ENCODE results near the gene STRIP2. TPM values are rescaled to one million over a fixed set of nuclear protein-coding genes. Genes with fewer than 3 reads are reported as not detected.

STRIP2 gene
- polyA plus RNA-seq, 1 donor from 2014 or later: 7.4 TPM

- Histone ChIP-seq H3K4me2 (ENCODE audit: low read length) (no peak overlapping the region), H4K20me1 (ENCODE audit: insufficient read depth) (no peaks in the 10 kb centered on the region), H3K36me3 (ENCODE audit: insufficient read depth, low read length) (no peaks in the 10 kb centered on the region), H3K9me3 (ENCODE audit: low read length) (no peaks in the 10 kb centered on the region), H3K9me2 (ENCODE audit: insufficient read depth, low read length) (no peaks in the 10 kb centered on the region), H3F3A (ENCODE audit: insufficient read depth, low read length, poor library complexity, severe bottlenecking) (no peaks in the 10 kb centered on the region), H3K79me2 (replicated peaks; ENCODE audit: insufficient read depth, low read length) (no peaks in the 10 kb centered on the region), H3K9ac (ENCODE audit: low read length) (no peak overlapping the region), H3K4me3 (ENCODE audit: low read length) (no peak overlapping the region), H2AFZ (ENCODE audit: low read depth, low read length) (no peak overlapping the region), H3K27me3 (ENCODE audit: insufficient read depth, low read depth, low read length) (no peaks in the 10 kb centered on the region), H3K27ac (ENCODE audit: low read length) (no peak overlapping the region)
- TF ChIP-seq CTCF (IDR thresholded peaks at IDR 0.05; ENCODE audit: poor library complexity, severe bottlenecking) (no peak), TAF1 (IDR thresholded peaks at IDR 0.05; ENCODE audit: low read depth) (no peak), RAD21 (conservative IDR thresholded peaks at IDR 0.05) (no peak), POLR2AphosphoS5 (IDR thresholded peaks at IDR 0.05) (no peak), SMC3 (conservative IDR thresholded peaks at IDR 0.05; ENCODE audit: poor library complexity) (no peak), REST (IDR thresholded peaks at IDR 0.05; ENCODE audit: borderline replicate concordance) (no peak), EZH2 (IDR thresholded peaks at IDR 0.05; ENCODE audit: borderline replicate concordance, insufficient read depth, low read length, poor library complexity, severe bottlenecking) (no peak), MXI1 (conservative IDR thresholded peaks at IDR 0.05; ENCODE audit: poor library complexity, severe bottlenecking) (no peak), EP300 (conservative IDR thresholded peaks at IDR 0.05; ENCODE audit: poor library complexity, severe bottlenecking) (no peak)
Observed at GRCh38 chr7:129468087-129468486, 33.9 kb downstream of the STRIP2 start.

- Histone ChIP-seq H3K4me3 (ENCODE audit: low read length) (no peak overlapping the region), H3K9ac (ENCODE audit: low read length) (no peak overlapping the region), H3K27ac (ENCODE audit: low read length) (no peak overlapping the region), H3K9me2 (ENCODE audit: insufficient read depth, low read length) (no peaks in the 10 kb centered on the region), H3K36me3 (ENCODE audit: insufficient read depth, low read length) (no peaks in the 10 kb centered on the region), H3K79me2 (replicated peaks; ENCODE audit: insufficient read depth, low read length) (no peaks in the 10 kb centered on the region), H3K27me3 (ENCODE audit: insufficient read depth, low read depth, low read length) (no peaks in the 10 kb centered on the region), H3F3A (ENCODE audit: insufficient read depth, low read length, poor library complexity, severe bottlenecking) (no peaks in the 10 kb centered on the region), H4K20me1 (ENCODE audit: insufficient read depth) (no peaks in the 10 kb centered on the region), H3K4me2 (ENCODE audit: low read length) (no peak overlapping the region), H3K9me3 (ENCODE audit: low read length) (no peaks in the 10 kb centered on the region), H2AFZ (ENCODE audit: low read depth, low read length) (no peak overlapping the region)
- TF ChIP-seq MXI1 (conservative IDR thresholded peaks at IDR 0.05; ENCODE audit: poor library complexity, severe bottlenecking) (no peak), EP300 (conservative IDR thresholded peaks at IDR 0.05; ENCODE audit: poor library complexity, severe bottlenecking) (no peak), RAD21 (conservative IDR thresholded peaks at IDR 0.05) (no peak), SMC3 (conservative IDR thresholded peaks at IDR 0.05; ENCODE audit: poor library complexity) (no peak), TAF1 (IDR thresholded peaks at IDR 0.05; ENCODE audit: low read depth) (no peak), CTCF (IDR thresholded peaks at IDR 0.05; ENCODE audit: poor library complexity, severe bottlenecking) (no peak), EZH2 (IDR thresholded peaks at IDR 0.05; ENCODE audit: borderline replicate concordance, insufficient read depth, low read length, poor library complexity, severe bottlenecking) (no peak), REST (IDR thresholded peaks at IDR 0.05; ENCODE audit: borderline replicate concordance) (no peak), POLR2AphosphoS5 (IDR thresholded peaks at IDR 0.05) (no peak)
Observed at GRCh38 chr7:129468547-129468946, 34.3 kb downstream of the STRIP2 start.

Measured in neural cell (in vitro differentiated cells).